ENCODE data around the gene MFRP. TPM values are rescaled to one million over a fixed set of nuclear protein-coding genes. Genes with fewer than 3 reads are reported as not detected.

Gene MFRP
- total and polyA plus RNA-seq, 9 of the 15 experiments (the other 6 are each of a cell fraction or from before 2014, with no cell fraction given) = not detected

GRCh38 chr11:119355091-119355843 lies 8.8 kb upstream of the MFRP start:
- Histone ChIP-seq H3K9me1 (ENCODE audit: control insufficient read depth, insufficient read depth, low read length) (no peaks in the 10 kb centered on the region), H3K4me2 (ENCODE audit: insufficient read depth, low read length) (no peak overlapping the region), H3K27me3 (ENCODE audit: control insufficient read depth in 2 of 2, insufficient read depth in 2 of 2, low read length in 2 of 2) (no peaks in the 10 kb centered on the region), H3K9ac (ENCODE audit: insufficient read depth in 1 of 2, low read depth in 2 of 2, low read length in 2 of 2) (no peak overlapping the region), H3K9me3 (replicated peaks; ENCODE audit: control insufficient read depth, insufficient read depth, low read depth, low read length) (no peaks in the 10 kb centered on the region), H2AFZ (ENCODE audit: low read depth, low read length) (no peak overlapping the region), H3K4me3 (no peak overlapping the region), H3K27ac (ENCODE audit: extremely low read depth, low read depth, low read length) (no peak overlapping the region), H4K20me1 (replicated peaks; ENCODE audit: control insufficient read depth, insufficient read depth, low read length) (no peaks in the 10 kb centered on the region), H3K36me3 (ENCODE audit: control insufficient read depth, insufficient read depth, low read length) (peaks cover 44% of the 10 kb centered on the region), H3K79me2 (ENCODE audit: control insufficient read depth, insufficient read depth, low read length) (no peaks in the 10 kb centered on the region), H3K4me1 (replicated peaks in 1 of 2; ENCODE audit: control insufficient read depth in 2 of 2, insufficient read depth in 2 of 2, low read length in 2 of 2) (peaks cover 4 to 11% of the 10 kb centered on the region in 2 experiments; a peak in 4 of 5 replicates)
- ChIA-PET CTCF (ENCODE audit: low intra/inter-chr PET ratio) (interaction anchor here (0.5 to 4.1 kb wide), 7 partner anchors 13 to 179 kb away, joined by 3 to 51 read pairs (median 5); partner anchors contain the start of gene USP2), POLR2A (interaction anchor here (1.2 kb wide), 1 partner anchor 18 kb away, joined by 9 read pairs; no protein-coding TSS in a partner anchor)
- ATAC-seq (no peak), FAIRE-seq (no peak), DNase-seq (ENCODE audit: extremely low read depth in 1 of 4, low spot score in 3 of 4) (no peak)
- intact Hi-C loops (cut with micrococcal nuclease) = loop anchor here (10.0 kb wide), 1 partner anchor 860 kb away; the partner anchor contains the start of gene OAF
- in situ Hi-C loops (cut with MboI) = loop anchor here (5.0 kb wide), 1 partner anchor 117 kb away; no protein-coding TSS in a partner anchor
- BruUV-seq (replicated peaks) = no TSS peak
- WGBS (ENCODE audit: insufficient coverage, low coverage, missing lambda C conversion rate) = 54% methylated on average over 9 of the region's 9 CpGs
- TF ChIP-seq PBX2 (CRISPR knock-in tag; IDR thresholded peaks at IDR 0.05; ENCODE audit: low read depth) (no peak), PBX2 (tag; conservative IDR thresholded peaks at IDR 0.05; ENCODE audit: low read depth) (no peak), TSC22D4 (tag; IDR thresholded peaks at IDR 0.05) (no peak), POU5F1 (IDR thresholded peaks at IDR 0.05; ENCODE audit: borderline replicate concordance, low read depth, low read length, partially characterized antibody) (no peak), TAF1 (IDR thresholded peaks at IDR 0.05; ENCODE audit: control insufficient read depth, extremely low read depth, insufficient read depth, low read length, severe bottlenecking) (no peak), MITF (IDR thresholded peaks at IDR 0.05) (no peak), POLR2AphosphoS5 (IDR thresholded peaks at IDR 0.05; ENCODE audit: control insufficient read depth, insufficient read depth, low read depth, low read length) (no peak), MLX (CRISPR knock-in tag; conservative IDR thresholded peaks at IDR 0.05) (no peak), HDAC8 (tag; IDR thresholded peaks at IDR 0.05) (no peak), MAFF (IDR thresholded peaks at IDR 0.05; ENCODE audit: low read length) (no peak), STAT6 (CRISPR knock-in tag; IDR thresholded peaks at IDR 0.05) (no peak)

Data from K562 (cell line).